ENCODE results near the gene BATF2. TPM values are rescaled to one million over a fixed set of nuclear protein-coding genes. Genes with fewer than 3 reads are reported as not detected.

Gene BATF2
- total and polyA plus RNA-seq, 2 donors (not counting 3 experiments of a cell fraction or from before 2014, with no cell fraction given), result 0.75 TPM

DNA sequence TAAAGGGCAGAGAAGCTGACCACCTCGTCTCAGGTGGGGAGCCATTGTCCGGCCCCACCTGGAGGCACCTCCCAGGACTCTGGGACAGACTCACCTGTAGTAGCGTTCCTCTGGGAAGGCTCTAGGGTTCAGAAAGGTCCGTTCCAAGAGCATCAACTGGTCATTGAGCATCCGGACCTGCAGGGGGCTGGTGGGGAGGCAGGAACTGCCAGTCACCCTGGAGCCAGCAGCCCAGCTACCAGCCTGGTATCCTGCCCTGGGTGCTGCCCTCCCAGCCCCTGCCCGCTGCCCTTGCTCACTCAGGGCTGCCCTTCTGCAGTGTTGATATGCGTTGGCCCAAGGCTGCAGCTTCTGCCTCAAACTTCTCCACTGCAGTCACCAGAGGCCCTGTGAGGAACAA is 49.0 kb upstream of the BATF2 start:
- no peaks in the 10 kb centered on the region for H3K9me3 ChIP-seq (replicated peaks; ENCODE audit: control insufficient read depth, insufficient read depth, low read length)
- no peak overlapping the region for H2AFZ ChIP-seq (ENCODE audit: low read depth, low read length)
- POLR2A ChIA-PET, result interaction anchor here (0.7 kb wide), 1 partner anchor 10 kb away, joined by 3 read pairs; no protein-coding TSS in a partner anchor
- H3K79me2 ChIP-seq (ENCODE audit: control insufficient read depth, insufficient read depth, low read length), result no peaks in the 10 kb centered on the region
- no peak overlapping the region for H3K27ac ChIP-seq (ENCODE audit: insufficient read depth, low read depth, low read length)
- dilution Hi-C loops (cut with MboI; ENCODE audit: extremely low pct_ligation_motif_present, low sequenced_read_pairs), result no loop called here
- peaks cover 0 to 8% of the 10 kb centered on the region in 2 experiments for H3K36me3 ChIP-seq (ENCODE audit: control insufficient read depth in 2 of 2, extremely low read depth in 1 of 2, insufficient read depth in 2 of 2, low read length in 2 of 2)
- H4K20me1 ChIP-seq (replicated peaks; ENCODE audit: control insufficient read depth, extremely low read depth, insufficient read depth, low read length), result no peaks in the 10 kb centered on the region
- H3K27me3 ChIP-seq (ENCODE audit: control insufficient read depth in 2 of 2, insufficient read depth in 2 of 2, low read length in 2 of 2), result no peaks in the 10 kb centered on the region
- CTCF ChIA-PET, result interaction anchor here (0.8 to 1.0 kb wide), 2 partner anchors 19 to 31 kb away, joined by 3 read pairs; partner anchors contain the start of genes ARL2 and SNX15
- DNase-seq (ENCODE audit: low read depth, low spot score) (no peak), FAIRE-seq (no peak)
- intact Hi-C loops (cut with micrococcal nuclease), result no loop called here
- H3K9ac ChIP-seq (replicated peaks; ENCODE audit: extremely low read depth, insufficient read depth, low read length), result no peak overlapping the region
- peaks cover 13% of the 10 kb centered on the region for H3K4me1 ChIP-seq (ENCODE audit: control insufficient read depth, extremely low read depth, insufficient read depth, low read length)
- H3K4me2 ChIP-seq (ENCODE audit: insufficient read depth, low read length), result no peak overlapping the region
- H3K4me3 ChIP-seq (replicated peaks in 1 of 3; ENCODE audit: insufficient read depth in 1 of 3, low read depth in 1 of 3, low read length in 3 of 3), result no peak overlapping the region
- no TSS peak for BruUV-seq (replicated peaks)
- H3K9me1 ChIP-seq (replicated peaks; ENCODE audit: control insufficient read depth, extremely low read depth, insufficient read depth, low read length), result no peaks in the 10 kb centered on the region
- TF ChIP-seq POLR2A (IDR thresholded peaks at IDR 0.05; ENCODE audit: low read depth, low read length), result no peak
- TF ChIP-seq MAX (IDR thresholded peaks at IDR 0.05; ENCODE audit: insufficient read depth, insufficient read length), result no peak
- TF ChIP-seq JUN (IDR thresholded peaks at IDR 0.05; ENCODE audit: borderline replicate concordance, insufficient read depth, insufficient read length, low read depth), result no peak
- TF ChIP-seq CTCF (IDR thresholded peaks at IDR 0.05; ENCODE audit: extremely low read depth in 1 of 2, insufficient read depth in 1 of 2, low read depth in 1 of 2, low read length in 2 of 2), result no peak
- TF ChIP-seq MYC (IDR thresholded peaks at IDR 0.05; ENCODE audit: low read depth, low read length), result no peak
- no peak for TF ChIP-seq FOS (IDR thresholded peaks at IDR 0.05; ENCODE audit: borderline replicate concordance, insufficient read depth, low read length)
- TF ChIP-seq POLR2AphosphoS5 (IDR thresholded peaks at IDR 0.05; ENCODE audit: insufficient read depth, low read depth, low read length), result no peak
- no peak for TF ChIP-seq EZH2 (IDR thresholded peaks at IDR 0.05; ENCODE audit: borderline replicate concordance, low read depth, low read length, severe bottlenecking)
- TF ChIP-seq GATA2 (IDR thresholded peaks at IDR 0.05; ENCODE audit: insufficient read depth, insufficient read length, low read depth, low read length), result no peak
